ENCODE measurements around the gene INO80D. TPM values are rescaled to one million over a fixed set of nuclear protein-coding genes. Genes with fewer than 3 reads are reported as not detected.
A peak's percentile ranks its signal among the peaks of the same experiment; 100 is the strongest.

Gene INO80D
- total RNA-seq, 1 experiment from 2014 or later = 20.2 TPM

DNA sequence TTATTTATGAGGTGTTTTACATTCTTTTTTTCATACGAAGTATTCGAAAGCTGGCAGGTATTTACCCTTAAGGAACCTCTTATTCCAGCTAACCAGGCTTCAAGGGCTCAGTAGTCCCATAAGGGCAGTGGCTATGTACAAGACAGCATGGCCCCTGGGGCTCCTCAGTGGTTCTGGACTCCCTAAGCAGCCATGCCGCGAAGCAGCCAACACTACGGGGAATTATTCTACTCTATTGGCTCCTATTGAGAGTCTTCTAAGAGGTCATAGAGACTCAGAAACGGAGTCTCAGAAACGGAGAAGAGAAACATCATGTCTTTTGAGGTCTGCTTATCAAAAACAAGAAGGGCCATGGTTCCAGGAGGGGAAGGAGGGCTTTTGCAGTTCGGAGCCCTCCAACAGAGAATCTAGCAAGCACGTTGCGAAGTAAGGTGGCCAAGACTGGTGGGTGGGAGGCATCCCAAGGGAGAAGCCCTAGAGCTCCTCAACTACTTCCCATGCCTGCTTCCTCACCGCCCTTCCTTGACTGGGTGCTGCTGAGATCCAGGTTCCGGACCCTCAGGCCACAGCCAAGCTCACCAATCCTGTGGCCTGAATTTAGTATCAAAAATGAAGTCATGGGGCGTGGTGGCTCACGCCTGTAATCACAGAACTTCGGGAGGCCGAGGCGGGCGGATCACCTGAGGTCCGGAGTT, 109.7 kb downstream of the INO80D start:
- H3K4me1 Mint-ChIP-seq (ENCODE audit: low read depth, unreplicated experiment) = peaks cover 37% of the 10 kb centered on the region
- H3K9me3 Mint-ChIP-seq (ENCODE audit: low read depth, unreplicated experiment) = no peaks in the 10 kb centered on the region
- H3K36me3 Mint-ChIP-seq (ENCODE audit: insufficient read depth, unreplicated experiment) = peaks cover 14% of the 10 kb centered on the region
- intact Hi-C loops (cut with micrococcal nuclease; ENCODE audit: unreplicated experiment) = no loop called here
- H3K27me3 Mint-ChIP-seq (ENCODE audit: unreplicated experiment) = no peaks in the 10 kb centered on the region
- H3K27ac Mint-ChIP-seq (ENCODE audit: unreplicated experiment) = peak overlapping the region; percentile 87
- CTCF ChIA-PET = no interaction called here
- H3K4me3 Mint-ChIP-seq (ENCODE audit: low read depth, unreplicated experiment) = no peak overlapping the region
- TF ChIP-seq, protein P1, sequence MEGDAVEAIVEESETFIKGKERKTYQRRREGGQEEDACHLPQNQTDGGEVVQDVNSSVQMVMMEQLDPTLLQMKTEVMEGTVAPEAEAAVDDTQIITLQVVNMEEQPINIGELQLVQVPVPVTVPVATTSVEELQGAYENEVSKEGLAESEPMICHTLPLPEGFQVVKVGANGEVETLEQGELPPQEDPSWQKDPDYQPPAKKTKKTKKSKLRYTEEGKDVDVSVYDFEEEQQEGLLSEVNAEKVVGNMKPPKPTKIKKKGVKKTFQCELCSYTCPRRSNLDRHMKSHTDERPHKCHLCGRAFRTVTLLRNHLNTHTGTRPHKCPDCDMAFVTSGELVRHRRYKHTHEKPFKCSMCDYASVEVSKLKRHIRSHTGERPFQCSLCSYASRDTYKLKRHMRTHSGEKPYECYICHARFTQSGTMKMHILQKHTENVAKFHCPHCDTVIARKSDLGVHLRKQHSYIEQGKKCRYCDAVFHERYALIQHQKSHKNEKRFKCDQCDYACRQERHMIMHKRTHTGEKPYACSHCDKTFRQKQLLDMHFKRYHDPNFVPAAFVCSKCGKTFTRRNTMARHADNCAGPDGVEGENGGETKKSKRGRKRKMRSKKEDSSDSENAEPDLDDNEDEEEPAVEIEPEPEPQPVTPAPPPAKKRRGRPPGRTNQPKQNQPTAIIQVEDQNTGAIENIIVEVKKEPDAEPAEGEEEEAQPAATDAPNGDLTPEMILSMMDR (IDR thresholded peaks at IDR 0.05; ENCODE audit: unreplicated experiment) = no peak
- DNase-seq = no peak
- BruUV-seq (replicated peaks) = no TSS peak

DNA sequence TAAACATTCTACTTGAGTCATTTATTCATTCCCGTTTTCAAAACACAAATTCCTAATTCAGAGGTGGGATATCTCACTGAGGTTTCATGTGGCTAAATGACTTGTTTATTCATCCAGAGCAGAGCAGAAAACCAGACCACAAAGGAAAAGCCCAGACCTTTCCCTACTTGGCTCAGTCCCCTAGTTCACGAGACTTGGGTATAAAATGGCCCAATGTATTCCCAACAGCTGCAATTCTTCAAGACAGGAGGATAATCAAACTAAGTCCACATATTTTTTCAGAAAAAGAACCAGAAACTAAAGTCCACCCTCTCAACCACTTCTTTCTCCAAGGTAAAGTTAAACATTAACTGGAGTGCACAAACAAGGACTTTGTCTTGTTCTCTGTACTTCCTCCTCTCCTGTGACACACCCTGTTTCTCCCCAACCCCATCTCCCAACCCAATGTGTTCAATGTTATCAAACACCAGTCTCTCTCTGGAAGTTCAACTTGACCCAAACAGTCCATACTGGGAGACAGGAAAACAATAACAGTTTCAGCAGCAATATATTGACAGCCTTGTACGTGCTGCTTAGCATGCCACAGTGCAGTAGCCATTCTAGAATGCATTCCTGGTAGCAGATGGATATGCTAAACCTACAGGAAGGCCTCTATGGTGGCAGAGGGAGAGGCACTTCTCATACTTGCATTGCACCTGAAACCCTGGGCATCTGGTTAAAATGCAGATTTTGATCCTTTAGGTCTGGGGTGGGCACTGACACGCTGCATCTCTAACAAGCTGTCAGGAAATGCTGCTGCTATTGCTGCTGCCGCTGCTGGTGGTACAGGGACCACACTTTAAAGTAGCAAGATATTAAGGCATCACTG, 110.7 kb downstream of the INO80D start:
- peak overlapping the region; percentile 64 for H3K4me3 Mint-ChIP-seq (ENCODE audit: low read depth, unreplicated experiment)
- H3K4me1 Mint-ChIP-seq (ENCODE audit: low read depth, unreplicated experiment) = peaks cover 40% of the 10 kb centered on the region
- H3K27me3 Mint-ChIP-seq (ENCODE audit: unreplicated experiment) = no peaks in the 10 kb centered on the region
- H3K27ac Mint-ChIP-seq (ENCODE audit: unreplicated experiment) = peak overlapping the region; percentile 87
- TF ChIP-seq, protein P1 (IDR thresholded peaks at IDR 0.05; ENCODE audit: unreplicated experiment) = no peak
- intact Hi-C loops (cut with micrococcal nuclease; ENCODE audit: unreplicated experiment) = no loop called here
- CTCF ChIA-PET = interaction anchor here (1.3 kb wide), 1 partner anchor 111 kb away, joined by 5 read pairs; the partner anchor contains the start of gene INO80D
- peaks cover 14% of the 10 kb centered on the region for H3K36me3 Mint-ChIP-seq (ENCODE audit: insufficient read depth, unreplicated experiment)
- no peaks in the 10 kb centered on the region for H3K9me3 Mint-ChIP-seq (ENCODE audit: low read depth, unreplicated experiment)
- peak; percentile 72 for DNase-seq
- no TSS peak for BruUV-seq (replicated peaks)

DNA sequence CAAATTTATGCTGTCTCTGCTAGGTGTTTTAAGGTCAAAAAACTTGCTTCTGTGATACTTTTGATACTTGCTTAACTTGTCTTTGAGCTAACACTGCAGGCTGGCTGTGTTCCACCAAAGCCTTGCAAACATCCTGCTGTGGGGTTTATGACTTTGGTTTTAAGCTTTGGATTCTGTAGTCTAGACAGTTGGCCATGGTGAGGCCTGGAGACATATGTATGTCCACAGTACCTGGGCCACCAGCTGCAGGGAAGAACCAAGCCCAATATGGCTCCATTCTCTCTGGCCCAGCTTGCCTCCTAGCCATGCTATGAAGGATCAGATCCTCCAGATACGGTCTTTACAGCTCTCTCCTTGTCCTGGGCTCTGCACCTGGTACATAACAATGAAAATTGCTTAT, 113.9 kb downstream of the INO80D start:
- CTCF ChIA-PET = no interaction called here
- no peak overlapping the region for H3K4me3 Mint-ChIP-seq (ENCODE audit: low read depth, unreplicated experiment)
- H3K4me1 Mint-ChIP-seq (ENCODE audit: low read depth, unreplicated experiment) = peaks cover 41% of the 10 kb centered on the region
- H3K36me3 Mint-ChIP-seq (ENCODE audit: insufficient read depth, unreplicated experiment) = peaks cover 14% of the 10 kb centered on the region
- no peak overlapping the region for H3K27ac Mint-ChIP-seq (ENCODE audit: unreplicated experiment)
- peak; percentile 13 for DNase-seq
- no TSS peak for BruUV-seq (replicated peaks)
- H3K9me3 Mint-ChIP-seq (ENCODE audit: low read depth, unreplicated experiment) = no peaks in the 10 kb centered on the region
- TF ChIP-seq, protein P1 (IDR thresholded peaks at IDR 0.05; ENCODE audit: unreplicated experiment) = no peak
- intact Hi-C loops (cut with micrococcal nuclease; ENCODE audit: unreplicated experiment) = no loop called here
- H3K27me3 Mint-ChIP-seq (ENCODE audit: unreplicated experiment) = no peaks in the 10 kb centered on the region

DNA sequence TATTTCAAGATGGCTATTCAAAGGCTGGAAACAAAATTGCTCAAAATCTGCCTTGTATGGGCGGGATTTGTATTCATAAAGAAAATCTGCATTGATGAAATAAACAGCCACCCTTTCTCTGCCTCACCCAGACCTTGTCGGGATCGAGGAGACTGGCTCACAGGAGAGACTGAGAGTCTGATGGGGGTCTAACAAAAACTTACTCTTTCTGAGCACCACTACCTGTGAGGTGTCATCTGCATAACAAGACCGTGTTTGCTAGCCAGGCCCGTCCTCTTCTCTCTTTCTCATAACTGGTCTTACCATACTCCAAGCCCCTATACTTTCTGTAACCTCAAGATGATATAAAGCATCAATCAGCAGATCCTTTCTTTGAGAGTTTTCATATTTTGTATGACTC, 115.6 kb downstream of the INO80D start:
- Mint-ChIP-seq H3K4me1 (ENCODE audit: low read depth, unreplicated experiment) (peaks cover 46% of the 10 kb centered on the region), H3K9me3 (ENCODE audit: low read depth, unreplicated experiment) (no peaks in the 10 kb centered on the region), H3K36me3 (ENCODE audit: insufficient read depth, unreplicated experiment) (peaks cover 10% of the 10 kb centered on the region), H3K27ac (ENCODE audit: unreplicated experiment) (no peak overlapping the region), H3K4me3 (ENCODE audit: low read depth, unreplicated experiment) (no peak overlapping the region), H3K27me3 (ENCODE audit: unreplicated experiment) (no peaks in the 10 kb centered on the region)
- intact Hi-C loops (cut with micrococcal nuclease; ENCODE audit: unreplicated experiment) = no loop called here
- CTCF ChIA-PET = no interaction called here
- BruUV-seq (replicated peaks) = no TSS peak
- no peak for DNase-seq
- TF ChIP-seq, protein P1 (IDR thresholded peaks at IDR 0.05; ENCODE audit: unreplicated experiment) = no peak
